ENCODE measurements around the gene ACTN4. TPM values are rescaled to one million over a fixed set of nuclear protein-coding genes. Genes with fewer than 3 reads are reported as not detected.
"Not testable (repeated sequence)": the region's sequence is repeated elsewhere in the genome, so short reads cannot be mapped to it uniquely, and the experiment has no call there.

ACTN4 gene
- total RNA-seq, 4 donors from 2014 or later = 259 to 844 (median 429) TPM

- no peak overlapping the region for H3K4me3 ChIP-seq
- TF ChIP-seq, protein P1, sequence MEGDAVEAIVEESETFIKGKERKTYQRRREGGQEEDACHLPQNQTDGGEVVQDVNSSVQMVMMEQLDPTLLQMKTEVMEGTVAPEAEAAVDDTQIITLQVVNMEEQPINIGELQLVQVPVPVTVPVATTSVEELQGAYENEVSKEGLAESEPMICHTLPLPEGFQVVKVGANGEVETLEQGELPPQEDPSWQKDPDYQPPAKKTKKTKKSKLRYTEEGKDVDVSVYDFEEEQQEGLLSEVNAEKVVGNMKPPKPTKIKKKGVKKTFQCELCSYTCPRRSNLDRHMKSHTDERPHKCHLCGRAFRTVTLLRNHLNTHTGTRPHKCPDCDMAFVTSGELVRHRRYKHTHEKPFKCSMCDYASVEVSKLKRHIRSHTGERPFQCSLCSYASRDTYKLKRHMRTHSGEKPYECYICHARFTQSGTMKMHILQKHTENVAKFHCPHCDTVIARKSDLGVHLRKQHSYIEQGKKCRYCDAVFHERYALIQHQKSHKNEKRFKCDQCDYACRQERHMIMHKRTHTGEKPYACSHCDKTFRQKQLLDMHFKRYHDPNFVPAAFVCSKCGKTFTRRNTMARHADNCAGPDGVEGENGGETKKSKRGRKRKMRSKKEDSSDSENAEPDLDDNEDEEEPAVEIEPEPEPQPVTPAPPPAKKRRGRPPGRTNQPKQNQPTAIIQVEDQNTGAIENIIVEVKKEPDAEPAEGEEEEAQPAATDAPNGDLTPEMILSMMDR (IDR thresholded peaks at IDR 0.05) = no peak
- no peak for TF ChIP-seq POLR2A (IDR thresholded peaks at IDR 0.05)
- H3K4me1 ChIP-seq = no peaks in the 10 kb centered on the region
- H3K9me3 ChIP-seq = no peaks in the 10 kb centered on the region
- H3K27me3 ChIP-seq = no peaks in the 10 kb centered on the region
- intact Hi-C loops (cut with DNase I; ENCODE audit: low total_unique reads) = no loop called here
- H3K36me3 ChIP-seq = no peaks in the 10 kb centered on the region
- no peak for DNase-seq
- no peak overlapping the region for H3K27ac ChIP-seq
These were observed 112.1 kb downstream of the ACTN4 start for GRCh38 chr19:38759590-38760003.

DNA sequence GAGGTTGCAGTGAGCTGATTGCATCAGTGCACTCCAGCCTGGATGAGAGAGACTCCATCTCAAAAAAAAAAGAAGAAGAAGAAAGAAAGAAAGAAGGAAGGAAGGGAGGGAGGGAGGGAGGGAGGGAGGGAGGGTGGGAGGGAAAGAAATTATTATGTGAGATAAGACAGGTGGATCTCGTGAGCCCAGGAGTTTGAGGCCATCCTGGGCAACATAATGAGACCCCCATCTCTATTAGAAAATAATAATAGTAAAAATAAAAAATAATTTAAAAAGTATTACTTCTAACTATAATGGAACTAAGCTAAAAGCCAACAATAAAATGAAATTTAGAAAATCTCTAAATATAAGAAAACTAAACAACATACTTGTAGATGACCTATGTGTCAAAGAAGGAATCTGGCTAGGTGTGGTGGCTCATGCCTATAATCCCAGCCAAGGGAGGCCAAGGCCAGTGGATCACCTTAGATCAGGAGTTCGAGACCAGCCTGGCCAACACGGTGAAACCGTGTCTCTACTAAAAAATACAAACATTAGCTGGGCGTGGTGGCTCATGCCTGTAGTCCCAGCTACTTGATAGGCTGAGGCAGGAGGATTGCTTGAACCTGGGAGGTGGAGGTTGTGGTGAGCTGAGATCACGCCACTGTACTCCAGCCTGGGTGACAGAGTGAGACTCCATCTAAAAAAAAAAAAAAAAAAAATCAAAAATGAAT is 113.5 kb downstream of the ACTN4 start:
- H3K36me3 ChIP-seq; DNase-seq; intact Hi-C loops (cut with DNase I; ENCODE audit: low total_unique reads); H3K9me3 ChIP-seq; H3K4me1 ChIP-seq; H3K27me3 ChIP-seq; H3K27ac ChIP-seq; H3K4me3 ChIP-seq: not testable (repeated sequence)

GRCh38 chr19:38761884-38762389 is 114.5 kb downstream of the ACTN4 start:
- intact Hi-C loops (cut with DNase I; ENCODE audit: low total_unique reads); H3K27me3 ChIP-seq; H3K27ac ChIP-seq; H3K9me3 ChIP-seq; H3K4me3 ChIP-seq; H3K36me3 ChIP-seq; H3K4me1 ChIP-seq; DNase-seq: not testable (repeated sequence)

DNA sequence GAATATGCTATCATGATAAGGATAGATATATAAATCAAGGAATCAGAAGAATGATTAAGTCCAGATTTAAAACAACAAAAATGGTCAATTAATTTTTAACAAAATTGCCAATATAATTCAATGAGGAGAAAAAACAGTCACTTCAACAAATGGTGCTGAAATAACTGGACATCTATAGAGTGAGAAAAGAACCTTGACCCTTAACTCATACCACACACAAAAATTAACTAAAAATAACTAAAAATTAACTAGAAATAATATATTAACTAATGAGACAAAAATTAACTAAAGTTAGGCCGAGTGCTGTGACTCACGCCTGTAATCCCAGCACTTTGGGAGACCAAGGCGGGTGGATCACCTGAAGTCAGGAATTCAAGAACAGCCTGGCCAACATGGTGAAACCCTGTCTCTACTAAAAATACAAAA is 116.4 kb downstream of the ACTN4 start:
- no peak overlapping the region for H3K4me3 ChIP-seq
- no peaks in the 10 kb centered on the region for H3K9me3 ChIP-seq
- no peaks in the 10 kb centered on the region for H3K27me3 ChIP-seq
- intact Hi-C loops (cut with DNase I; ENCODE audit: low total_unique reads) = no loop called here
- no peaks in the 10 kb centered on the region for H3K36me3 ChIP-seq
- TF ChIP-seq, protein P1 (IDR thresholded peaks at IDR 0.05) = no peak
- no peak for TF ChIP-seq POLR2A (IDR thresholded peaks at IDR 0.05)
- H3K27ac ChIP-seq = no peak overlapping the region
- DNase-seq = no peak
- no peaks in the 10 kb centered on the region for H3K4me1 ChIP-seq

DNA sequence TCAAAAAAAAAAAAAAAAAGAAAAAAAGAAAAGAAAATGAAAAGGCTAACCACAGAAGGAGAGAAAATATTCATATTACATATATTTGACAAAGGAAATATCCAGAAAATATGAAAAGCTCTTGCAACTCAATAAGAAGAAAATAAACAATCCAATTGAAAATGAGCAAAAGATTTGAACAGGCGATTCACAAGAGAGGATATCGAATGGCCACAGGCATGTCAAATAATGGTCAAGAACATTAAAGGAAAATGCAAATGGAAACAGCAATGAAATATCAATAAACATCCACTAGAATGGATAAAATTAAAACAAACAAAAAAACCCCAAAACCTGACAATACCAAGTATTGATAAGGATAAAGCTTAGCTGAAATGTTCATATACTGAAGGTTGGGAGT is 117.8 kb downstream of the ACTN4 start:
- Histone ChIP-seq H3K27ac (no peak overlapping the region), H3K4me3 (no peak overlapping the region), H3K27me3 (no peaks in the 10 kb centered on the region), H3K9me3 (no peaks in the 10 kb centered on the region), H3K4me1 (no peaks in the 10 kb centered on the region), H3K36me3 (no peaks in the 10 kb centered on the region)
- intact Hi-C loops (cut with DNase I; ENCODE audit: low total_unique reads) = no loop called here
- DNase-seq = no peak
- no peak for TF ChIP-seq POLR2A (IDR thresholded peaks at IDR 0.05)
- TF ChIP-seq, protein P1 (IDR thresholded peaks at IDR 0.05) = no peak

DNA sequence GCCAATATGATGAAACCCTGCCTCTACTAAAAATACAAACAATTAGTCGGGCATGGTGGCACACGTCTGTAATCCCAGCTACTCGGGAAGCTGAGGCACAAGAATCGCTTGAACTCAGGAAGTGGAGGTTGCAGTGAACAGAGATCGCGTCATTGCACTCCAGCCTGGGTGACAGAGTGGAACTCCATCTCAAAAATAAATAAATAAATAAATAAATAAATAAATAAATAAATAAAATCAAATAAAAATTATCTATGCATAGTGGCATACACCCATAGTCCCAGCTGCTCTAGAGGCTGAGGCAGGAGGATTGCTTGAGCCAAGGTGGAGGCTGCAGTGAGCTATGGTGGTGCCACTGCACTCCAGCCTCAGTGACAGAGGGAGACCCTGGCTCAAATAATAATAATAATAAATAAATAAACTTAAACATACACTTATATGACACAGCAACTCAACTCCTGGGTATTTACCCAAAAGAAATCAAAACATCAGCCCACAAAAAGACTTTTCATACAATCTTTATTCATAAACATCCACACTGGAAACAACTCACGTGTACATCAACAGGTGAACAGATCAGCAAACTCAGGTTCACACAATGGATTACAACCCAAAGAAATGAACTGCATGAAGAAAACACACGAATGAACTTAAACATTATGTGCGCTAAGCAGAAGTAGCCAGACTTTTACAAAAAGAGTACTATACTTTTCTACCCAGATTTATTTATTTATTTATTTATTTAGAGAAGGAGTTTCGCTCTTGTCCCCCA is 119.0 kb downstream of the ACTN4 start:
- DNase-seq = no peak
- no peaks in the 10 kb centered on the region for H3K9me3 ChIP-seq
- intact Hi-C loops (cut with DNase I; ENCODE audit: low total_unique reads) = no loop called here
- no peak overlapping the region for H3K4me3 ChIP-seq
- TF ChIP-seq, protein P1 (IDR thresholded peaks at IDR 0.05) = no peak
- no peak for TF ChIP-seq POLR2A (IDR thresholded peaks at IDR 0.05)
- H3K27ac ChIP-seq = no peak overlapping the region
- H3K27me3 ChIP-seq = no peaks in the 10 kb centered on the region
- no peaks in the 10 kb centered on the region for H3K36me3 ChIP-seq
- H3K4me1 ChIP-seq = no peaks in the 10 kb centered on the region
